Measurements from ENCODE around the gene TMEM132D. TPM values are rescaled to one million over a fixed set of nuclear protein-coding genes. Genes with fewer than 3 reads are reported as not detected.

Gene TMEM132D
- total RNA-seq, 1 experiment from 2014 or later: 7.1 TPM

- DNase-seq (ENCODE audit: low read depth): peak; percentile 59
Measured at GRCh38 chr12:129440278-129440677, 463.5 kb downstream of the TMEM132D start.

- DNase-seq (ENCODE audit: low read depth): no peak
Measured at GRCh38 chr12:129434790-129435189, 469.0 kb downstream of the TMEM132D start.

DNA sequence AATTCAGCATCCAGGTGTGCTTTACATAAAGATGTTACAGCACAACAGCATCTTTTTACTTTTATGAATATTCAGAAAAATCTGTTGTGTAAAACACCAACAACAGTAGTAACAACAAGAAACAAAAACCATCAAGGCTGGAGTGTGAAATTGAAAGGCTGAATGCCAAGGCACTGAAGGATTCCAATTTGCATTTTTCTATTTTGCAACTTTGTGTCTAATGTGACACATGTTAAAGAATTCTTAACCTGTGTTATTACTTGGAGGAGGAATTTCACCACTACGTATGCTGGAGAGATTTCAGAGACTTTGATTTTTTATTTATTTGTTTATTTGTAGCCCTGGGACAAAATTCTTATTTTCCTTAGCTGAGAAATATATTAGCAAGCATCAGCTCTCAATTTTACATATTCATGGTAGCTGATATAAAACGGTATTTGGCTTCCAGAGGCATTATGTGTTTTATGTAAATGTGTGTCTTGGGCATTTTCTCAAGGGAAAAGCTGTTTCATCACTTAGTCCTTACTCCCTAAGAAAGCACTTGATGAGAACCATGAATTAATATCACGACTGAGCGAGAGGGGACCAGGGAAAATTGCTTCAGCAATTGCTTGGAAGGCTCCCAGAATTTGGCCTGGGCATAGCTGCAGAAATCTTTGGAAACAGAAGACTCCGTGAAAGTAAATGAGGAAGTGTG, 475.4 kb downstream of the TMEM132D start:
- no peak for DNase-seq (ENCODE audit: low read depth)

DNA sequence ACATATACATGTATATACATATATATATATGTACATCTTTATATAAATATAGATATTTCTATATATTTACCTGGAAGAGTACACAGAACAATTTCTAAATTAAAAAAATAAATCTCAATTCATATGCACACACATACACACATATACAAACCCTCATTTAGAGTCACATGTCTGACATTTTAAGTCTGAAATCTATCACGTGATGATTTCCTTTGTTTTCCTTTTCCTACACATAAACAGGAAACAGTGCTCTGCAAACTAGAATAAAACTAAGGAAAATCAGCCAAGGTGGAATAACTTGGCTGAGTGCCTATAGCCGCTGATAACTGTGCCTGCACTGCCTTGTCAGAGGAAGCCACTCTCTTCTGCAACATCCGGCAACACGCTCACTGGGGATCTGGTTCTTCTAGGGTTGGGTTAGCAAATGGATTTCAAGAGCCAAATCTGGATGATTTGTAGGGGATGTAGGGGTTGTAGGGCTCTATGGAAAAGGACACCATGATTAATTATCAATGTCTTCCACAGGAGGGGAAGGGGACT, 480.7 kb downstream of the TMEM132D start:
- peak; percentile 41 for DNase-seq (ENCODE audit: low read depth)

DNA sequence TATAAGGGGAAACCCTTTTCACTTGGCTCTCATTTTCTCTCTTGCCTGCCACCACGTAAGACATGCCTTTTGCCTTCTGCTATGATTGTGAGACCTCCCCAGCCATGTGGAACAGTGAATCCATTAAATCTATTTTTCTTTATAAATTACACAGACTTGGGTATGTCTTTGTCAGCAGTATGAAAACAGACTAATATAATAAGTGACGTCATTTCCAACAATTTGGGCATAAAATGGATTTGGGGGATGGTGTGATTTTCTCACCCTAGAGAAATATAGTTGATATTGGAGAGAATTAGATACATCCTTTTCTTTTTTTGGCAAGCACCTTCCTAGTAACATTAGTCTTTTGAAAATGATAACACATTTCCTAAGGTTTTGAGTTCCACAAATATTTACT, 490.5 kb downstream of the TMEM132D start:
- DNase-seq (ENCODE audit: low read depth): no peak

GRCh38 chr12:129409281-129409680, 494.5 kb downstream of the TMEM132D start:
- DNase-seq (ENCODE audit: low read depth): no peak

GRCh38 chr12:129404556-129404955, 499.3 kb downstream of the TMEM132D start:
- DNase-seq (ENCODE audit: low read depth): no peak

DNA sequence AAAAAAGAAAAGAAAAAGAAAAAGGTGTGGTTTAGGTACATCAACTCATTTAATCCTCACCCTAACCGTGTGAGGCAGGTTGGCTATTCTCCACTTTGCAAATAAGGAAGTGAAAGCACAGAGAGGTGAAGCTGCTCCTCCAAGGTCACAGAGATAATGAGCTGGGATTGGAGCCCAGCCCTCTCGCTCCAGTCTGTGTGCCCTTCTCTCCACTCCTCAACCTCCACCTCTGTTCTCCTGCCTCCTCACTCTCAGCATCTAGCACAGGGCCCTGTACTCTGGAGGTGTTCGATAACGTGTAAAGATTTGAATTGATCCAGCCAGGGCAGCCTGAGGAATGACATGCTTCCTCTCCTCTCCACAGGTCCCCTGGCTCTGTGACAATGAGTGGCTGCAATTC, 502.3 kb downstream of the TMEM132D start:
- no peak for DNase-seq (ENCODE audit: low read depth)

DNA sequence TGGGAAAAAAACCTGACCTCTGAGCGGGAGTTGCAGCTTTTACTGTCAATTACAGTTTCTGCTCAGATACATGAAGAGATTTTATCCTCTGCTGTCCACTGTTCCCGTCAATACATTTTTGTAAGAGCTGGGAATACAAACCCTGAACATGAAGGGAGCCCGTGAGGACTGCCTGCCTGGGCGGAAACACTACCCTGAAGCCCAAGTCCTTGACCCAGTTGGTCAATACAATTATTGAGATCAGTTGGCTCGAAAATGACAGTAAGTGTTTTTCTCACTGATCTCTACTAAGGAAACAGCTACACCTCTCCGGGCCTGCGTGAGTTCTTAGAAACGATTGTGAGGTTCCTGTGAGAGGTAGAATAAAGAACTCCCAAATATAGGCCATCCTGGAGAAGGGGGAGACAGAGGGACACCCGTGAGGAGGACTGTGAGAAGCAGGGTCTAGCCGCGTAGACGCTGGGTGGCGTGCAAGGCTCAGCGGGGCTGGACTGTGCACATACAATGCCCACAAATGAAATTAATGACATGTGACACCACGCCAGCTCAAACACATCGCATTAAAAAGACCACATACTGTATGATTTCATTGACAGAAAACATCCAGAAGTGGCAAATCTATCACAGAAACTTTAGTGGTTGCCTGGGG, 509.5 kb downstream of the TMEM132D start:
- DNase-seq (ENCODE audit: low read depth): peak; percentile 54

DNA sequence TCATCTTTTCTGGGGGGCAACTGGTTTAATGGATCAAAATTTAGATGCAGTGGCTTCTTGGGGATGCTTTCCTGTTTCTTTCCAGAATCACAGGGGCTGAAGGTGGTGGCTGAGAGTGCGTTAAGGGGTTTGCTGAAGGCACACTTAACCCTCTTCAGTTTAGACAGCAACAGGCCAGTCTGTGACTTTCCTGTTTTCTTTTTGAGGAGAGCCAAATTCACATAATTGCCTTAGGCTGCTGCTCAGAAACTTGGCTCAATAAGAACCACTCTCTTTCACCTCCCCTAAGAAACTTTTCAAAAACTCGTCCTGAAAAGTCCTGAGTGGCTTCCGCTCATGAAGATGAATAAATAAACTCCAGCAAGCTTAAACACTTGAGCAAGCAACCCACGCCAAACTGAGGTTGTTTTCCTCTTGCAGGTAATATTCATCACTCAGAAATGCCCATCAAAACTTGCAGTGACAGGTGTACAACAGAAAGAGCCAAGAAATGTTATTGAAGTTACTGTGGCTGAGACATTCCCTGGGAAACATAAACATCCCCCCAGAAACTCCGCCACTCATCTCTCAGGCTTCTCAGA, 510.4 kb downstream of the TMEM132D start:
- DNase-seq (ENCODE audit: low read depth): no peak

- DNase-seq (ENCODE audit: low read depth): no peak
Measured at GRCh38 chr12:129385637-129385990, 518.2 kb downstream of the TMEM132D start.

GRCh38 chr12:129383956-129384355, 519.9 kb downstream of the TMEM132D start:
- DNase-seq (ENCODE audit: low read depth): no peak

- no peak for DNase-seq (ENCODE audit: low read depth)
Measured at GRCh38 chr12:129381715-129382114, 522.1 kb downstream of the TMEM132D start.

GRCh38 chr12:129379076-129379804, 524.6 kb downstream of the TMEM132D start:
- peak; percentile 37 for DNase-seq (ENCODE audit: low read depth)

DNA sequence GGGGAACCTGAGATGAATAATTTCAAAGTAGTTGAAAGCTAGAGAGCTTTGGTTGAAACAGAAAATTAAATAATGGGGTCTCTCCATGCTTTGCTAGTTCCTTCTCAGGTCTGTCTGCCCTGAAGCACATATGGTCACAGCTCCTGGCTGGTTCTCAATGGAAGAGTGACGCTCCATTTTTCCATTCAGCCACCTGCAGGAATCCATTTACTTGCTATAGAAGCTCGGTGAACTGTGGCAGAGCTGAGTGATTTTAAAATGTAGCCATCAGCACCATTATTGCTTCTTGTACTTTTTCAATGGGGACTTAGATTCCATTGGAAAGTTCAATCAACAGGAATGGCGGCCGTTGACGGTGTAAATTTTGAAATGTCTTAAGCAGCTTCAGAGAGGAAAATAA, 525.3 kb downstream of the TMEM132D start:
- DNase-seq (ENCODE audit: low read depth): no peak

GRCh38 chr12:129373746-129374145, 530.1 kb downstream of the TMEM132D start:
- no peak for DNase-seq (ENCODE audit: low read depth)

- DNase-seq (ENCODE audit: low read depth): no peak
Measured at GRCh38 chr12:129372876-129373275, 530.9 kb downstream of the TMEM132D start.

DNA sequence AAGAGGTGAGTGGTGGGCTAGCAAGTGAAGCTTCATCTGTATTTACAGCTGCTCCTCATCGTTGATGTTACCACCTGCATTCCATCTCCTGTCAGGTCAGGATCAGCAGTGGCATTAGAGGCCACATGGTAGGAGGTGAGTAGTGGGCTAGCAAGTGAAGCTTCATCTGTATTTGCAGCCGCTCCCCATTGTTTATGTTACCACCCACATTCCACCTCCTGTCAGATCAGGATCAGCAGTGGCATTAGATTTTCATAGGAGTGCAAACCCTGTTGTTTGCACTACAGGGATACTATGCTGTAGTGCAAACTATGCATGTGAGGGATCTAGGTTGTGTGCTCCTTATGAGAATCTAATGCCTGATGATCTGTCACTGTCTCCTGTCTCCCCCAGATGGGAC, 531.5 kb downstream of the TMEM132D start:
- DNase-seq (ENCODE audit: low read depth): no peak

GRCh38 chr12:129371268-129371667, 532.6 kb downstream of the TMEM132D start:
- no peak for DNase-seq (ENCODE audit: low read depth)

DNA sequence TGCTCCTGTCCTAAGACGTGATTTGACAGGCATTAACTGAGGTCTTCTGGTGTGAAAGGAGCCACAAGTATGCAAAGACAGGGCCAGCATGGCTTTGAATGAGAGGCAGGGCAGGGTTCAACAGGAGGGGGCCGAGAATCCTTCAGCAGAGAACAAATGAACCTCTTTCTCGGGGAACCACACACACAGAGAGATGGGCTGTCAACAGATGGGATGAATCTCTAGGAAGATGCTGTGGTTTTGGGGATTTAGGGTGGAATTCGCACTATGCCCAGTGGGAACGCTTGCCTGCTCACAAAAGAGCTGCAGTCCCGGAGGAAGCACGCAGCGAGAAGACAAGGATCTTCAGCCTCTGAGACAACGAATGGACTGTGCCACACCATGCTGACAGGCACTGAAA, 537.2 kb downstream of the TMEM132D start:
- no peak for DNase-seq (ENCODE audit: low read depth)

GRCh38 chr12:129363041-129363440, 540.8 kb downstream of the TMEM132D start:
- DNase-seq (ENCODE audit: low read depth): no peak

- no peak for DNase-seq (ENCODE audit: low read depth)
Measured at GRCh38 chr12:129357233-129357632, 546.6 kb downstream of the TMEM132D start.

Measured in Daoy (cell line).